PC-3 (cell line): Measurements from ENCODE around the gene NUFIP2.

Experiments used
- CTCF ChIP-seq: fragments of 300-600 bp; sonication (generic); conservative IDR thresholded peaks from 2 replicates; pipeline ENCODE4 v1.5.1; 2017; ENCODE audit warnings: antibody characterized with exemption, low read depth, mild to moderate bottlenecking, low read length
- EZH2phosphoT487 ChIP-seq: fragments of 300-600 bp; sonication (generic); IDR thresholded peaks from 2 replicates; pipeline ENCODE4 v1.6.1; 2018; ENCODE audit warnings: mild to moderate bottlenecking, antibody characterized with exemption, low read length, borderline replicate concordance

GRCh38 chr17:29209073-29209472 lies 84.9 kb downstream of the NUFIP2 start:
- no peak for TF ChIP-seq CTCF
- no peak for TF ChIP-seq EZH2phosphoT487
